GM18873 (cell line): ENCODE results near the gene CLIC4.
"Not testable (repeated sequence)": the region's sequence is repeated elsewhere in the genome, so short reads cannot be mapped to it uniquely, and the experiment has no call there.

Source experiments
- ATAC-seq: cut with Tn5 transposase; IDR thresholded peaks from one replicate; pipeline ENCODE4 v1.9.1; 2021; ENCODE audit warnings: mild to moderate bottlenecking, moderate library complexity, moderate number of reproducible peaks; ENCODE audit not compliant: unreplicated experiment, low FRiP score

CLIC4 gene

GRCh38 chr1:24743404-24744211 lies 1.6 kb upstream of the CLIC4 start:
- ATAC-seq: no peak

GRCh38 chr1:24745711-24746413 lies 615 bp downstream of the CLIC4 start:
- no peak for ATAC-seq

DNA sequence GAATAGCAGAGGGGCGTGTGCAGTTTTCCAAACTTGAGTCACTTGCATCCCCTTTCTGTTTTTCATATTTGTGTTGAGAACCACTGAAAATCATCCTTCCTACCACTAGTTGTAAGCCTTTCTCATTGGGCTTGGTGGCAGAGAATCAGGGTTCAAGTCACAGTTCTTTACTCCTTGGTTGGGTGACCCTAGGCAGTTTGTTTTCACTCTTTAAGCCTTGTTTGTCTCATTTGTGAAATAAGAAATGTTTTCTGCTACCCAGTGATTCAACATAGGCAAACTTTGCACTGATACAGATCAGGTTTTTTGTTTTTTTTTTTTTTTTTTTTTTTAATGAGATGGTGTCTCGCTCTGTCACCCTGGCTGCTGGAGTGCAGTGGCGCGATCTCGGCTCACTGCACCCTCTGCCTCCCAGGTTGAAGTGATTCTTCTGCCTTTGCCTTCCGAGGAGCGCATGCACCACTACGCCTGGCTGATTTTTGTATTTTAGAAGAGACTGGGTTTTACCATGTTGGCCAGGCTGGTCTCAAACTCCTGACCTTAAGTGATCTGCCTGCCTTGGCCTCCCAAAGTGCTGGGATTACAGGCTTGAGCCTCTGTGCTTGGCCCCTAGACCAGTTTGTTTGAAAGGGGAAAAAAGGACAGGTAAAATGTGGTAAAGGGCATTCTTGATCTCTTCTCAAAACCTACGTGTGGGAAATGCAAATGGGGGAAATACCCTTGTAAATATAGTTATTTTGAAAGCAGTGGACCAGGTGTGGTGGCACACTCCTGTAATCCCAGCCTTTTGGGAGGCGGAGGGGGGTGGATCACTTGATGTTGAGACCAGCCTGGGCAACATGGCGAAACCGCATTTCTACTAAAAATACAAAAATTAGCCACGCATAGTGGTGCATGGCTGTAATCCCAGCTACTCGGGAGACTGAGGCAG lies 3.2 kb downstream of the CLIC4 start:
- no peak for ATAC-seq

- no peak for ATAC-seq
Observed at GRCh38 chr1:24749252-24749651, 4.0 kb downstream of the CLIC4 start.

DNA sequence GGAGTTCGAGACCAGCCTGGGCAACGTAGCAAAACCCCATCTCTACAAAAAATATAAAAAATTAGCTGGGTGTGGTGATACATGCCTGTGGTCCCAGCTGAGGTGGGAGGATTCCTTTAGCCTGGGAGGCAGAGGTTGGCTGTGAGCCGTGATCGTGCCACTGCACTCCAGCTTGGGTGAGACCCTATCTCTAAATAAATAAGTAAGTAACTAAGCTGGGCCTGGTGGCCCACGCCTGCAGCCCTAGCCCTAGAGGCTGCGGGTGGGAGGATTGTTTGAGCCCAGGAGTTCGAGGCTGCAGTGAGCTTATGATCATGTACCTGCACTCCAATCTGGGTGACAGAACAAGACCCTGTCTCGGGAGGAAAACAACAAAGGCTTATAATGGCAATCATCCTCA lies 4.6 kb downstream of the CLIC4 start:
- no peak for ATAC-seq

DNA sequence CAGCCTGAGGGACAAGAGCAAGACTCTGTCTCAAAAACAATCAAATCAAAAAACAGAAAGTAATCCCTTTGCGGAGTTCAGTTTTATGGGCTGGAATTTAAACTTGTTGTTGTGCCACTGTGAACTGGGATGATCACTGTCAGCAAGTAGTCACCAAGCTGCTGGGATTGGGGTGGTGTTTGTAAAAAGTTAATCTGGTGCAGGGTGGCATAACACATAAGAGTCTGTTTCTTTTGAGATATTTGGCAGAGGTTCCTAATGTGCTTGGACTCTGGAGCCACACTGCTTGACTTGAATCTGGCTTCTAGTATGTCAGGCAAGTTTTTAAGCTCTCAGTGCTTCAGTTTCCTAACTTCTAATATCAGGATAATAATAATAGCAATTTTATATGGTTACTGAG lies 6.6 kb downstream of the CLIC4 start:
- ATAC-seq: no peak

DNA sequence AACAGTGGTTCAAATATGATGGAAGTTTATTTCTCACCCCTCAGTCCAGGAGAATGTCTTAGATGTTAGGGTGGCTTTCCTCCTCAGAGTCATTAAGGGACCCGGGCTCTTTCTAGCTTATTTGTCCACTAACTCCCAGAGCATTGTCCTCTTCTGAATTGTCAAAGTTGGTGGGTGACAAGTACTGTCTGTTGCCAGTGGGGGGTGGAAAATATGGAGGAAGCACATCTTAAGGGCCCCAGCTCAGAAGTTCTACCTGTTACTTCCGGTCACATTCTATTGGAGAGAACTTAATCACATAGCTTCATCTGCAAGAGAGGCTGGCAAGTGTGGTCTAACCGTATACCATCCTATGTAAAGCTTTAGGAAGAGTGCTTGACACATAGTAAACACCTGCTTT lies 7.1 kb downstream of the CLIC4 start:
- ATAC-seq: no peak

- no peak for ATAC-seq
Observed at GRCh38 chr1:24754229-24754628, 9.0 kb downstream of the CLIC4 start.

GRCh38 chr1:24755323-24755722 lies 10.1 kb downstream of the CLIC4 start:
- not testable (repeated sequence) for ATAC-seq

- no peak for ATAC-seq
Observed at GRCh38 chr1:24756395-24756794, 11.1 kb downstream of the CLIC4 start.

DNA sequence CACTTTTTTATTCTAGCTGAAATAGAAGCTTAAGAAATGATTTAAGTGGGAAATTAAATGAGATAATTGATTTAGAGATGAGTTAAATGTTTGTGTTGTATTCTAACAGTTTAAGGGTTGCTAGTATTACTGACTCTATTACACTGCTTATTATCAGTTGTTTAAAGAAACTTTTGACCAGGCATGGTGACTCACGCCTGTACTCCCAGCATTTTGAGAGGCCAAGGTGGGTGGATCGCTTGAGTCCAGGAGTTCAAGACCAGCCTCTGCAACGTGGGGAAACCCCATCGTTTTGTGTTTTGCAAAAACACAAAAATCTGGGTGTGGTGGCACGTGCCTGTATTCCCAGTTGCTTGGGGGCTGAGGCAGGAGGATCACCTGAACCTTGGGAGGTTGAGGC lies 14.2 kb downstream of the CLIC4 start:
- ATAC-seq: no peak

DNA sequence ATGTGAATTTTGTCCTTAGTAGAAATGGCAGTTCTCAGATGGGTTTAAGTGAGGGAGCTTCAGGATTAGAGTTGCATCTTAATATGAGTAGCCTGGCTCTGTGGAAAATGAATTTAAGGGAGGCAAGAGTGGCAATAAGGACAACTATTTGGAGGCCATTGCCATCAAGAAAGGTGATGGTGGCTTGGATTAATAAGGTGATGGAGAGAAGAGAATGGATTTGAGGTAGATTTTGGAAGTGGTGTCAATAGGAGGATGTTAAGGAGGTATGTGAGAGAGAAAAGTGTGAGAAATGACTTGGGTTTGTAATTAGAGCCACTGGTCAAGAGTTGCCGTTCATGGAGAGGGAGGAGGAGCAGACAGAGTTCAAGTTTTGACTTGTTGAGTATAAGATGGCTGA lies 16.3 kb downstream of the CLIC4 start:
- no peak for ATAC-seq

DNA sequence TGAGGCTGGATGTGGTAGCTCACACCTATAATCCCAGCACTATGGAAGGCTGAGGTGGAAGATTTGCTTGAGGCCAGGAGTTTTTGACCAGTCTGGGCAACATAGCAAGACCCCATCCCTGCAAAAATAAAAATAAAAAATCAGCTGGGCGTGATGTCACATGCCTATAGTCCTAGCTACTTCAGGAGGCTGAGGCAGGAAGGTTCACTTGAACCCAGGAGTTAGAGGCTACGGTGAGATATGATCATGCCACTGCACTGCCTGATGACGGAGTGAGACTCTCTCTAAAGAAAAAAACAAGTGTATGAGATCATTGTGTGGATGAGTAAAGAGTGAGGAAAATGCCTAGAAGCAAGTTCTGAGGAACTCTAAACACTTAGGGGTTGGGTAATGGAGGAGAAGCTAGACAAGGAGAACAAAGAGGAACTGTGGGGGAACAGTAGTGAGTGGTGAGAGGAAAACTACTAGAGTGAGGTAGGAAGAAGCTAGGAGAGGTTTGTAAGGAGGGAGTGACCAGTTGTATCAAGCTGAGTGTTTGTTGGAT lies 17.0 kb downstream of the CLIC4 start:
- ATAC-seq: no peak

- no peak for ATAC-seq
Observed at GRCh38 chr1:24763671-24764070, 18.4 kb downstream of the CLIC4 start.

GRCh38 chr1:24764439-24764838 lies 19.2 kb downstream of the CLIC4 start:
- ATAC-seq: no peak

DNA sequence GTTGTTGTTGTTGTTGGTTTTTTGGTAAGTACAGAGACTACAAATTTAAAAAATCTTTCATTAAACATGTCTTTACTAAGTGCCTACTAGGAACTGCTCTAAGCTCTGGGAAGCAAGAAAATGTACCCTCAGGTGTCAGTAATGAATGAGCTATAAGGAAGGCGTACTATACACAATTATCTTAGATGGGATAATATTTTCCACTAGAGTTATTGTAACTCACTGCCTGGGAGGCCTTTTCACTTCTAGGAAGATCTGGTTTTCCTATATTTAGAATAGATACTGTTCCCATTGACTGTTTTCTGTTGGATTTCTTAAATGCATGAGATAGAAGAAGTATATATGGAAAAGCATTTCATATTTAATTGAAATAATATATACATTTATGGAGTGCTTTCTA lies 19.6 kb downstream of the CLIC4 start:
- no peak for ATAC-seq

DNA sequence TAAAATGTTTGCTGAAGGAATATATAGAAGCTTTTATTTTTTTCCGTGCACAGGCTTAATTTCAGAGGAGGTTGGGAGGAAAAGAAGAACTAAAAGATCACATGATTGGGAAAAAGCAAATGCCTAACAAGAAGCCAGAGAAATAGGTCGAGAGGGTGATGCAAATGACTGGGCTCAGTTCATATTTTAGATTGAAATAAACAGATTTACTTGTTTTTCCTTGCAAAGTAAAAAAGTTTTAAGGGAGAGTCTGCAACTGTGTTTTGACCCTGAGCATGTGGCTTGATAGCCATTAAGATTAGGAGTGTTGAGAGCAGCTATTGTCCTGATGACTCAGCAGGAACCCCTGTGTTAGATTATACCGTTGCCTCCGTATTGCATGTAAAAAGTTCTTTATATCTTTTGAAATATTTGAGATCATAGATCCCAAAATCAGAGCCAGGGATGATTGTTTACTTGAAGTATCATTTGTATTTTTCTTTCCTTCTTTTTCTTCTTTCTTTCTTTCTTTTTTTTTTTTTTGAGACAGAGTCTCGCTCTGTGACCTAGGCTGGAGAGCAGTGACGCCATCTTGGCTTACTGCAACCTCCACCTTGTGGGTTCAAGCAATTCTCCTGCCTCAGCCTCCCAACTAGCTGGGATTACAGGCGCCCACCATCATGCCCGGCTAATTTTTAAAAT lies 20.2 kb downstream of the CLIC4 start:
- no peak for ATAC-seq

GRCh38 chr1:24767351-24767750 lies 22.1 kb downstream of the CLIC4 start:
- no peak for ATAC-seq

- ATAC-seq: no peak
Observed at GRCh38 chr1:24768873-24769605, 23.8 kb downstream of the CLIC4 start.
